NAMALWA (cell line): Measurements from ENCODE around the gene MERTK.
"Not testable (repeated sequence)": the region's sequence is repeated elsewhere in the genome, so short reads cannot be mapped to it uniquely, and the experiment has no call there.

ENCODE experiments used
- DNase-seq: peaks from one replicate; pipeline ENCODE4 v3.0.0-alpha.2; 2015; ENCODE audit warnings: low spot score

The MERTK gene

DNA sequence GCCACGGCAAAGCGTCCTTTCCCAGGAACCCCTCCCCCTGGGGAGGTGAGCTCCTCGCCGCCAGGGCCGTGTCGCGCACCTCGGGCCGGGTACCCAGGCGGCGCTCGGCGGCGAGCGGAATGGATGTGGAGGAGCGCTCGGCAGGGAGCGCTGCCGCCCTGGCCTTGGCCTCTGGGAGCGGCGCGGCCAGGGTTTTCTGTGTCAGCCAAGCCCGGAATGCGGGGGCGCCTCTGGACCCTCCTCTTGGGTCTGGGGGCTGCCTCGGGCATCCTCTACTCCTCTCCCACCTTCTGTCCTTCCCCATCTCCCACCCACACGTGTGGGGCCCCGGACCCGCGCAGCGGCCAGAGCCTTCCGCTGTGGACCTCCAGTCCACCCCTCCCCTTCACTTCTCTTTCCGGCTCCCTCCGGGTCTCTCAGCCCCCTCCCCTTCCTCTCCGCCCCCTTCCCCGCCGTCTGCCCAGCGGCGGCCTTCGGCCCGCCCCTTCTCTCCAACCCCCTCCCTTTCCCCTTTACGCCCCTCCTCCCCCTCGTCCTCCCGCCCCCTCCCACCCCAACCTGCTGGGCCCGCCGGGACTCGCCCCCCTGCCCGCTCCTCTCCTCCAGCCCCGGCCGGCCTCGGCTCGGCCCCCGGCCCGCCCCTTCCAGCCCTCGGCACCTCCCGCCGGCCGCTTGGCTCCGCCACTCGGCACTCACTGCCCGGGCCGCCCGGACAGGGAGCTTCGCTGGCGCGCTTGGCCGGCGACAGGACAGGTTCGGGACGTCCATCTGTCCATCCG is at the start of gene MERTK:
Gene MERTK (plus strand): TSS at position 684 of the 779 bp plus-strand sequence. CDS start 129 bp downstream, outside the sequence.
- DNase-seq = no peak

DNA sequence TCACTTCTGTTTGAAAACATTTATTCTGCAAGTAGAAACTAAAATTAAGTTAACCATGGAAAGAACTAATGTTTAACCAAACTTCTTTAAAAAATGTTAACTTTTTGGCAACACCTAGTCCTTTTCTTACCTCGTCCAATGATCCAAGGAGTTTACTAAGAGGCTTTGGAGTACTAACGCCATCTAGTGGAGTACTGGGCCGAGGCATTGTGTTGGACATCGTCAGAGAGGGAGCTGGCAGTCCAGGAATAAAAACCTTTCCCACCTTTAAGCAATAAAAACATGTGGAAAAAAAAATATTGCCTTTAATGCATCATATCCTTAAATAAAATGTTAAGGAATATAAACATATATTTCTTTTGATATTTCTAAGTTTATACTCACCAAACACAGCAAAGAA is 47.8 kb upstream of the MERTK start:
- DNase-seq = peak; percentile 23

DNA sequence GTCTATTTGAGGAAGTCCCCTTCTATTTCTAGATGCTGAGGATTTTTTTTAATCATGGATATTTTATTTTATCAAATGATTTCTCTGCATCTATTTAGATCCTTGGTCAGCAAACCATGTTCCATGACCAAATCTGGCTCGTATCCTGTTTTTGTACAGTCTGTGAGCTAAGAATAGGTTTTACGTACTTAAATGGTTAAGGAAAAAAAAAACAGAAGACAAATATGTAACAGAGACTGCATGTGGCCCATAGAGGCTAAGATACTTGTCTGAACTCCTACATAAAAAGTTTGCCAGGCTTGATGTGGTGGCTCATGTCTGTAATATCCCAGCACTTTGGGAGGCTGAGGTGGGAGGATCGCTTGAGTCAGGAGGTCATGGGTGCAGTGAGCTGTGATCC is 45.9 kb upstream of the MERTK start:
- DNase-seq = not testable (repeated sequence)

DNA sequence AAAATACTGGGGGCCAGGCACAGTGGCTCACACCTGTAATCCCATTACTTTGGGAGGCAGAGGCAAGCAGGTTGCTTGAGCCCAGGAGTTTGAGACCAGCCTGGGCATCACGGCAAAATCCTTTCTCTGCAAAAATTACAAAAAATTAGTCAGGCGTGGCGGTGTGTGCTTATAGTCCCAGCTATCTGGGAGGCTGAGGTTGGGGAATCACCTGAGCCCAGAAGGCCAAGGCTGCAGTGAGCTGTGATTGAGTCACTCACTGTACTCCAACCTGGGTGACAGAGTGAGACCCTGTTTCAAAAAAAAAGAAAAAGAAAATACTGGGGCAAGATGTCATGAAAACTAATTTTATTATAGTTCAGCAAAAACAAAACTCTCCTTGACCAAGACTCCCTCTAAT is 38.4 kb upstream of the MERTK start:
- DNase-seq = not testable (repeated sequence)

DNA sequence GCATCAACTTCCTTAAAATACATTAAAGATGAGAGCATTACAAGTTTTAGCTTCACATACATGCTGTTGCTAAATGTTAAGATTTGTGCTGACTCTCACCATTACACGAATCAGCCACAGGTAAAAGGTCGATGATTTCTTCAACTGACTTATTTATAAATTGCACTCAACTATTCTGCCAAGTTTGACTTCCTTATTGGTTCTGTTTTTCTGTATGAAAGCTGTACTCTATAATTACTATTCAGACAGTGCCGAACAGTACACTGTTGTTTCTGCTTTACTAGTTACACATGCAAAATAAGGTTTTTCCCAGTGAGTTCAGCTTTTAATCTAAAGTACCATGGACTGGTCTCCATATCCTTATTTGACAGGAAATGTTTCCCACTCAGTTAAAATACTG is 33.3 kb upstream of the MERTK start:
- DNase-seq = not testable (repeated sequence)

DNA sequence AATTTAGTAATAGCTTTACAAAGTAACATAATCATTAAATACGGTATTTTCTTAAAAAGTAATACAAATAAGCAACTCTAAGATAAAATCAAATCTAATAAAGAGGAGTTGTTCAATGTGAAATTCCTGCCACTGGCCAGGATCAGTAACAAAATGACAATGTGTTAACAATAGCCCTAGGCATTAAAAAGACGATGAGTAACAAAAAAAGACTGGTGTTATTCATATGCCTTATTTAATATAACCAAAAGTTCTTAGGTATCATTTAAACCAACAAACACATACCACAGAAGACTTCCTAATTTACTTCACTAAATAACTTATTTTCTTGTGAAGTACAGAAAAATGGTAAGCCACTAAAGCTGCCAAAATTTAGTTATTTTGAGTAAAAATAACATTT is 25.6 kb upstream of the MERTK start:
- not testable (repeated sequence) for DNase-seq

DNA sequence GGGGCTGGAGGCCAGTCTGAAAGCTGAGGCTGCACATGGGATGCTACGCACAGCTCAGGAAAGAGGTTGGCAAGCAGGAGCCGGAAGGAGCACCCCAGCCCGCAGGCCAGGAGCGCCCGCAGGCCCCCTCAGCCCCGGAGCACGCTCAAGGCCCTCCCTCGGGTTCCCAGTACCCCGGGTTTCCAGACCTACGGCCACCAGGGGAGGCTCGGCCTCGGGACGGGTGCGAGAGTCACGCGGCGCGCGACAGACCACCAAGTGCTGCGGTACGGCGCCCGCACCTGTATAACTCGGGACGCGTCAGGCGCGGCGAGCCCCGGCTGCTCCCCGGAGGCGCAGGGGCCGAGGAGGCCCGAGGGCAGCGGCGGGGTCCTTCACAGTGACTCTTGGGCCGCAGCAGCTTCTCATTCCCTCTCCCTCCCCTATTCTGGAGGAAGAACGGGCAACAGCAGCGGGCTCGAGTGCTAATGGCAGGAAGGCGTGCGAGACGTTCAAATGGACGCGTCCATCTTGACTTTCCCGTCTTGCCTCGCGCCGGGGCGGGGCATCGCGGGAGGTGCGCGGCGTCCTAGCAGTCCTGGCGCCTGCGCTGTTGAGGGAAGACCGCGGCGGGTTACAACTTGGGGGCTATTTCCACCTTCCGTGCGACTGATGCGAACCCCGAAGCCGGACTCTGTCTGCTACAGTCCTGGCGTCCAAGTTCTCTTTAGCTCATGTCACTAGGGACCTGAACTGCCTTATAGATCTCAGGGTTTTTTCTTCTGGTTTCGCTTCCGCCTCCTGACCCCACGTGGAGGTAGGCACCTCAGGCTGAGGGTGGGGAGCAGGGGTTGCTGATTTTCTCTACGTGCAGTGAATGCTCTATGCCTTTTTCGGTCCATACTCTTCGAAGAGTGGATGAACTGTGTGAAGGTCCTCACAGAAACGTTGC is 14.5 kb upstream of the MERTK start, which contains the start of gene ANAPC1:
Gene ANAPC1 (minus strand): TSS at position 533 of the 931 bp plus-strand sequence. CDS start 3,368 bp downstream, outside the sequence.
- DNase-seq = peak; percentile 93

DNA sequence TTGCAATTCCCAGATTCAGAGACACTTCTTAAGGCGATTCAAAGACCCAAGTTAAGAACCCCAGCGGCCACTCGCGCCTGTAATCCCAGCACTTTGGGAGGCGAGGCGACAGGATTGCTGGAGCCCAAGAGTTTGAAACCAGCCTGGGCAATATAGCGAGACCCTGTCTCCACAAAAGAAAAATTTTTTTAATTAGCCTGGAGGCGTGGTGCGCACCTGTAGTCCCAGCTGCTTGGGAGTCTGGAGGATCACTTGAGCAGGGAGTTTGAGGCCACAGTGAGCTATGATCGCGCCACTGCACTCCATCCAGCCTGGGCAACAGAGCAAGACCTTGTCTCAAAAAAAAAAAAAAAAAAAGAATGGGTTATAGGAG is 13.8 kb upstream of the MERTK start:
- DNase-seq = no peak

DNA sequence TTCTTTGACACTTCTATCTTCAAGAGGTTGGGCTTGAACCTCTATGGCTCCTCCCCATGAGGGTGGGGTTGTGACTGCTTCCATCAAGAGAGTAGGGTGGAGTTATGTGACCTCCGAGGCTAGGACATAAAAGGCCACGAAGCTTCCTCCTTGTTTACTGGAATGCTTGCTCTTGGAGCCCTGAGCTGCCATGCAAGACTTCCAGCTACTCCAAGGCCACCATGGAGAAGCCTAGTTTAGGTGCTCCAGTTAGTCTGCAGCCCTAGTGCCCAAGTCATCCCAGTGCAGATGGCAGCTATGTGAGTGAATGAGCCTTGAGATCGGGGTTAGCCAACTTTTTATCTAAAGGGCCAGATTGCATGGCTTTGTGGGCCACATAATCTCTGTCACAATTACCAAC is 2.4 kb upstream of the MERTK start:
- no peak for DNase-seq

DNA sequence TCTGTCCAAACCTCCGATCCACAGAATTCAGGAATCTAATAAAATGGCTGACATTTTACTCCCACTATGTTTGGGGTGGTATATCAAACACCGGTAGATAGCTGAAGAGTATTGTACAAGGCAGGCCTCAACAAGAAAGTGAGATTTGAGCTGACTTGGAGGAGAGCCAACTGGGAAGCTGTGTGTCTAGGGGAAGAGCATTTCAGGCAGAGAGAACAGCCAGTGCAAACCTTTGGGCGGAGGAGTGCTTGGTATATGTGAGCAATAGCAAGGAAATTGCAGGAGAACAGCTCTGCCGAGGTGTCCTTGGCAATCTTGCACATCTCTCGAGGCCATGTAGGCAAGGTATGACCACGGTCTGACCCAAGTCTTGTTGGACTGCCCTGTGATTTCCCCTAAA is 1.8 kb upstream of the MERTK start:
- no peak for DNase-seq

DNA sequence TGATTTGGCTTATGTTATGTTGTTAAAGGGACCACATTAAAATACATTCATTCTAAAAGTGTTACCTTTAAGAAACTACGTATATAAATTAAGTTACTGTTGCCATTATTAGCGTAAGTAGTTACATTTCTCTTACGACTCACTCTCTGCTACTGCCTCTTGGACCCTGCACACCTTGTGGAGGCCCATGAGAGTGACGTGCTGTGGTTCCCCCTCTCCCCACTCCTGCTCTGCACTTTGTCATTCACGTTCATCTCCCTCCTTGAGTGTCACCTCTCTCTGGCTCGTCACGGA is 830 bp upstream of the MERTK start:
- no peak for DNase-seq

DNA sequence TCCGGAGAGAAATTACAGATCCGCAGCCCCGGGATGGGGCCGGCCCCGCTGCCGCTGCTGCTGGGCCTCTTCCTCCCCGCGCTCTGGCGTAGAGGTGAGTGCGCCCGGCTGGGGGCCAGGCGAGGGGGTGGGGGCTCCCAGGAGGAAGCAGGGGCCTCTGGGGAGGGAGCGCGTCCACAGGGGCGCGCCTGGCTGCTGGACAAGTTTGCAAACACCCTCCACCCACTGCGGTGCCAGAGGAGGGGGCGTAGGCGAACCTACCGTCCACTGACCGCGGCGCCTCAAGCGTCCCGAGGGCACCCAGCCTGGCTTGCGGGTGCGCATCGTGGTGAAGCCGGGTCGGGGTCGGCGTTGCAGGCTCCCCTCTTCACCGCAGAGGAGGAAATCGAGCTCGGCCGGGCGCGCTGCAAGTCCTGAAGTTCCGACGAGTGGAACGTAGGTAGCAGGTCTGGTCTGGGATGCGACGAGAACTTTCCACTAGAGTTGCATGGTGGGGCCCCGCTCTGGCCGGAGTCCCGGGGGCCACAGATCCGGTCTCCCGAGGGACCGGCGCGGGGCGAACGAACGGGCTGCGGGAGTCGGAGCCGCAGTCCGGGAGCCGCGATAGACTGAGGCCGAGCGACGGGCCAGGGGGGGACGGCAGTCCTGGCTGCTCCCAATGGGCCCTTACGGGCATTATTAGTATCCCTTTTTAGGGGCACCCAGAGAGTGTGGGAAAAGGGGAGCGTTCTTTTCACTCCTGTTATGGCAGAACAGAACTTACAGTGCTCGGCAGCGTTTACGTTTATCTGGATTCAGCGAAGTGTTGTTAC is 502 bp downstream of the MERTK start:
- DNase-seq = no peak

DNA sequence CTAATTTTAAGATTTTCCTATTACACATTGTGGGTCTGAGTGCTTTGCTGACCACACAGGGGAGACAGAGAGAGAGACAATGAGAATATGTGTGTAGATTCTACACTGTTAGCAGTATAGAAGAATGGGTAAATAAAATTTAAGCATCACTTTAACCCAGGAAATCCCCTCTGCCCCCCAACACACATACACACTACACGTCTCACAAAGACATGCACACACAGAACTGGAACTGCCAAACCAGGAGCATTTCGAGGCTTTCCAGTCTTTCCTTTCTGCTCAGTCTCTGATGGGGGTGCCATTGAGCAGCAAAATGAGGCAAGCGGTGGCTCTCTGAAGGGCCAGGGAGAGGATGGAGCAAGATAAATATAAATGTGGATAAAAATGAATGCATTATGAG is 2.5 kb downstream of the MERTK start:
- DNase-seq = peak; percentile 40

DNA sequence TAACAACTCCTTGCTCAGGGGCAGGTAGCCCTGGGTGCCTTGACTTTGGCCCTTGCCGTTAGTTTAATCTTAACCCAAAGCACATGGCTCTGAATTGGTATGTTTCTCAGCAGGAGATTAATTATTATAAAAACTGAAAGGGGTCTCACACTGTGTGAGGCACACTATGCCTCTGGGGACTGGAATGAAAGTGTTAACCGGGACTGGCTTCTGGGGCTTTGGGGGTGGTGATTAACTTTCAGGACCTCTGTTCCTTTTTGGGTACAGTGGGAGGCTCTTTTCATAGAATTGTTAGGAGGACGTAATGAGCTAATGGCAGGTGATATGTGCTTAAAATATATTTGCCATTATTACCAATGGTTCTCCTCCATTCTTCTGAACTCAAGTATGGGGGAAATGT is 5.1 kb downstream of the MERTK start:
- no peak for DNase-seq

DNA sequence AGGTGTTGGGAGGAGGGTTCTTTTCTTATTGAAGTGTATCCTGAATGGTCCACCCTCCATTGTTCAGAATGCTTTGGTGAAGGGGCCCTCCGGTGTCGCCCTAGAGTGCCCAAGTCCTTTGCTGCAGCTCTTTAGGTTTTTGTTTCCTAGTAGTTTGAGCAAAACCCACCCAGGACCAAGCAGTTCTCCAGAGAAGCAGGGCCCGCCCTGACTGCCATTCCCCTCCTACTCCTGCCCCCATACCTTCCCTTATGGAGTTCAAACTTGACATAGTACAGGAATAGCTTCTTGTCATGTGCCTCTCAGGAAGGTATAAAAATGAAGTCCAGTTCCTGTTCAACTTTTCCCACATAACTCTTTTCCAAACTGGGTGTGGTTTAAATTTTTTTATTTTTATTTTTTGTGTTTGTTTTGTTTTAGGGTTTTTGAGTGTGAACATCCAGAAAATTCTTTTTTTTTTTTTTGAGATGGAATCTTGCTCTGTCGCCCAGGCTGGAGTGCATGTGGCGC is 5.6 kb downstream of the MERTK start:
- no peak for DNase-seq

DNA sequence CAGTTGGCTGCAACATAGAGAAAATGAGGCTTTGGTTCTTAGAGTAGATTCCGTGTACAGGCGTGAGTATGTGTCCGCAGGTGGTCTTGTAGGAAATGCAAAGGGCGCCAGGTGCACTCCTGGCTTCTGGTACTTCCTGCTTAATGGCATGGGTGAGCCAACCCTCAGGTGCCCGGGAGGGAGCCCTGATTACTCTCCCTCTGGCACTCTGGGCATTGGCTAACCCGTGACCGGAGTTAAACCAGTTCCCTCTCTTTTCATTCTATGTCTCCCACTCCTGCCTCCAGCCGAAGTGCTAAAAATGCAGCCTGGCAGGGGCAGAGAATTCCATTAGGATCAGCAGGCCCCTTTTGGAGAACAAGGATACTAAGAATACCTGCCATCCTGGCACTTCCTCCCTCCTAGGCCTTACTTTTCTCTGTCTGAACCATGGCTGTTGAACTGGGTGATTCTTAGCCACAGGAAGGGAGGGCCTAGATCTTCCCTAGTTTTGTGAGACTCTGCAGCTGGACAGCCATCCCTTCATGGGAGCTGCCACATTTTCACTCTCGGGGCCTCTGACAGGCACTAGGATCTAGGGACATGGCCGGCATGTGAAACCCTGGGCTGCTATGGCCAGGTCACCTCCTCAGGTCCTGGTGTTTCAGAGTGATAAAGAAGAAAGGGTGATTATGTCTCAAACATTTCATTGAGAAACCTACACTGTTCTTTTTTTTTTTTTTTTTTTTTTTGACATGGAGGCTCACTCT is 6.5 kb downstream of the MERTK start:
- no peak for DNase-seq

DNA sequence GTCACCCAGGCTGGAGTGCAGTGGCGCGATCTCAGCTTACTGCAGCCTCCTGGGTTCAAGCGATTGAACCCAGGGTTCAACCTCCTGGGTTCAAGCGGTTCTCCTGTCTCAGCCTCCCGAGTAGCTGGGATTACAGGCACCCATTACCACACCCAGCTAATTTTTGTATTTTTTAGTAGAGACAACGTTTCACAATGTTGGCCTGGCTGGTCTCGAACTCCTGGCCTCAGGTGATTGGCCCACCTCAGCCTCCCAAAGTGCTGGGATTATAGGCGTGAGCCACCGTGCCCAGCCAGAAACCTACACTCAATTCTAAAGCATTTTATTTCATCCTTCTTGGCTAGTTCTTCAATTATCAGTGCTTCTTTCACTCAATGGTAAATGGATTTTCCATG is 7.1 kb downstream of the MERTK start:
- DNase-seq = not testable (repeated sequence)

DNA sequence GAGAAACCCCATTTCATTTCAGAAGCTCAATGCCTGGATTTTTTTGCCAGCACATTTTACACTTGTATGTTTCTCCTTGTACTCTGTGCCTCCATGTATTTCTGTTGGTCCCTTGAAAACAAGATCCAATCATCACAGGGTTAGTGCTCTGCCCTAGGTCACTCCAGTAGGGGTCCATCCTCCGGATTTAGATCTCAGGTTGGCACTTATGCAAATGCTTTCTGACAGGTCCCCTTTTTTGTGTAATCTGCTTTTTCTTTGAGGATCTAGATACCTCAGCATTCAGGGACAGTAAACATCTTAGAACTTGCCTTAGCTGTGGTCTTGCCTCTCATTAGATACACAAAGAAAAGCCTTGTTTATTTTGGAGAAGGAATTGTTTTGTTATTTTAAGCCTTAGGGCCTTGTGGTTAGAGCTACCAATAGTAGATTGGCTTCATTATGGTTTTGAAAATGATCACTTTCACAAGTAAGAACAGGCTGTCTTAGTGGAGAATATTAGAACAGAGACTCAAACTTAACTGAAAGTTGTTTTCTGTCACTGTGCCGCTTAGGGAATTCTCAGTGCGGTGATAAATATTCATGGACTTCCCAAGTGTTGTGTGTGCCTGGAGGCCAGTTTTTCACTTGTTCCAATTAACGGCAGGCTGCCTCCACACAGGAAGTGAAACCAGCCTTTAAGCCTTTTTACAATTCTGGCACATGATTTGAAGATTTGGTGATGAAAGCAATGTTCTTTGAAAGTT is 7.8 kb downstream of the MERTK start:
- peak; percentile 63 for DNase-seq

DNA sequence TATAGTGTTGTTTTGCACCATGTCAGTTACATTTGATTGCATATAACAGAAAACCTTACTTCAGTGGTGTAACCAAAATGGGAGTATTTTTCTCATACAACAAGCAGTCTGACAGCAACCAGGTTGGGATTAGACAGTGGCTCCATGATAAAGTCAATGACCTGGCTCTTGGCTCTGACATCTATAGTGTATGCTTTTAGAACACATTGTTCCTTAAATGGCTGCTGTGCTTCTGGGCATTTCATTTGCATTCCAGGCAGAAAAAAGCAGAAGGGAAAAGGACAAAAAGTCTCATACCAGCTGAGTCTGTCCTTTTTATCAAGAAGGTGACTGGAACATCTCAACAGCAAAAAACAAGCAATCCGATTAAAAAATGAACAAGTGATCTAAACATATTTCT is 10.2 kb downstream of the MERTK start:
- DNase-seq = no peak

DNA sequence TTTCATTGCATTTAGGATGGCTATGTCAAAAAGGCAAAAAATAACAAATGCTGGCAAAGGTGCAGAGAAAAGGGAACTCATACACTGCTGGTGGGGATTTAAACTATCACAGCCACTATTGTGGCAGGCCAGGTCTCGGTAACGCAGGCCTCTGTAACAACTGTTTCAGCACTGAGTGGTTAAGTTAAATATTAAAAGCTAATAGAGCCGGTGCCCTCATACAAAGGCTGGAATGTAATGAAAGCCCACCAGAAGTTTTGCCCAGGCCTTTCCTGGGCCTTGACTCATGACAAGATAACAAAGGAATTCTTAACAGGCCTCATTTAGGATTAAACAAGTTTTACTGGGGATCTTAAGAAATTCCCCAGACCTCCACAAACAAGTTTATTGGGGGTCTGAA is 10.7 kb downstream of the MERTK start:
- no peak for DNase-seq

DNA sequence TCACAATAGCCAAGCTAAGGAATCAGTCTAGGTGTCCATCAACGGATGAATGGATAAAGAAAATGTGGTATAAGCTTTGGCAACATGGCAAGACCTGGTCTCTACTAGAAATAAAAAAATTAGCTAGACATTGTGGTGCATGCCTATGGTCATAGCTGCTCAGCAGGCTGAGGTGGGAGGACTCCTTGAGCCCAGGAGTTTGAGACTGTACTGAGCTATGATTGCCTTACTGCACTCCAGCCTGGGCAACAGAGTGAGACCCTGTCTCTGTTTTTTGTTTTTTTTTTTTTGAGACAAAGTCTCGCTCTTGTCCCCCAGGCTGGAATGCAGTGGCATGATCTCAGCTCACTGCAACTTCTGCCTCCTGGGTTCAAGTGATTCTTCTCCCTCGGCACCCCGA is 11.6 kb downstream of the MERTK start:
- DNase-seq = not testable (repeated sequence)
